Right lobe of liver (tissue), 4 donors: ENCODE measurements around the gene CLPTM1.

ENCODE experiments used
- CTCF ChIP-seq, 4 donors: fragments of 200-600 bp in 3 of 4; fragments of 450-650 bp in 1 of 4; IDR thresholded peaks; one replicate each; pipeline versions ENCODE4 v1.5.1 to v1.8.0; 2016 to 2022; ENCODE audit warnings: antibody characterized with exemption in 4 of 4, mild to moderate bottlenecking in 2 of 4
- POLR2A ChIP-seq: fragments of 450-650 bp; IDR thresholded peaks from one replicate; pipeline ENCODE4 v1.6.1; 2017; ENCODE audit warnings: antibody characterized with exemption, mild to moderate bottlenecking
- donor health status: DM: no; HTN: no; CAD: no.
- donor health status: DM: no; HTN: no; CAD: no.
- donor health status: DM: no; HTN: yes; CAD: no.

GRCh38 chr19:44992336-44993163, 37.4 kb downstream of the CLPTM1 start:
- TF ChIP-seq POLR2A (no peak), CTCF (IDR thresholded peaks at IDR 0.05) (no peak)
